GM21447 (cell line): ENCODE results near the gene RALGAPA2.

ENCODE experiments used
- ATAC-seq: cut with Tn5 transposase; IDR thresholded peaks from one replicate; pipeline ENCODE4 v1.9.1; 2021; ENCODE audit not compliant: unreplicated experiment

The RALGAPA2 gene

GRCh38 chr20:20501128-20501527 is 211.3 kb downstream of the RALGAPA2 start:
- ATAC-seq, result no peak

GRCh38 chr20:20500312-20500711 is 212.1 kb downstream of the RALGAPA2 start:
- no peak for ATAC-seq

- ATAC-seq, result no peak
Observed at GRCh38 chr20:20499439-20499838, 213.0 kb downstream of the RALGAPA2 start.

- ATAC-seq, result no peak
Observed at GRCh38 chr20:20498076-20498861, 214.2 kb downstream of the RALGAPA2 start.

- no peak for ATAC-seq
Observed at GRCh38 chr20:20497242-20497978, 215.0 kb downstream of the RALGAPA2 start.

- ATAC-seq, result no peak
Observed at GRCh38 chr20:20495729-20496503, 216.5 kb downstream of the RALGAPA2 start.

GRCh38 chr20:20493701-20494100 is 218.7 kb downstream of the RALGAPA2 start:
- no peak for ATAC-seq

GRCh38 chr20:20492521-20493332 is 219.7 kb downstream of the RALGAPA2 start:
- no peak for ATAC-seq

- no peak for ATAC-seq
Observed at GRCh38 chr20:20491784-20492264, 220.6 kb downstream of the RALGAPA2 start.

GRCh38 chr20:20491110-20491783 is 221.2 kb downstream of the RALGAPA2 start:
- ATAC-seq, result no peak

- no peak for ATAC-seq
Observed at GRCh38 chr20:20490673-20491072, 221.8 kb downstream of the RALGAPA2 start.

- ATAC-seq, result peak; percentile 37
Observed at GRCh38 chr20:20489648-20490341, 222.6 kb downstream of the RALGAPA2 start.

- ATAC-seq, result peak; percentile 93
Observed at GRCh38 chr20:20489054-20489453, 223.4 kb downstream of the RALGAPA2 start.

- no peak for ATAC-seq
Observed at GRCh38 chr20:20488388-20488787, 224.1 kb downstream of the RALGAPA2 start.

GRCh38 chr20:20487811-20488210 is 224.6 kb downstream of the RALGAPA2 start:
- ATAC-seq, result no peak

GRCh38 chr20:20483328-20483727 is 229.1 kb downstream of the RALGAPA2 start:
- no peak for ATAC-seq

GRCh38 chr20:20482453-20482852 is 230.0 kb downstream of the RALGAPA2 start:
- no peak for ATAC-seq

GRCh38 chr20:20480689-20481088 is 231.8 kb downstream of the RALGAPA2 start:
- no peak for ATAC-seq

- ATAC-seq, result no peak
Observed at GRCh38 chr20:20480126-20480525, 232.3 kb downstream of the RALGAPA2 start.
